K562 (cell line): ENCODE data around the gene ATP2B1.

Experiments used
- CEBPB ChIP-seq: fragments of 450-650 bp; IDR thresholded peaks from 2 replicates; pipeline ENCODE4 v1.6.1; 2016; ENCODE audit warnings: missing genetic modification characterization, missing compliant biosample characterization
- CHCHD3 ChIP-seq: fragments of 250-450 bp; sonication (Bioruptor Pico); IDR thresholded peaks from 2 replicates; pipeline ENCODE4 v2.1.2; 2022; ENCODE audit warnings: mild to moderate bottlenecking
- POLR2A ChIP-seq: fragments of 450-650 bp; conservative IDR thresholded peaks from 2 replicates; pipeline ENCODE4 v1.6.1; 2016
- POLR2AphosphoS5 ChIP-seq: IDR thresholded peaks from 2 replicates; pipeline ENCODE4 v1.6.1; 2011; ENCODE audit warnings: mild to moderate bottlenecking, low read depth, low read length, moderate library complexity; ENCODE audit not compliant: control insufficient read depth, insufficient read depth
- ZNF41 ChIP-seq: fragments of 250-450 bp; sonication (Bioruptor Pico); conservative IDR thresholded peaks from 2 replicates; pipeline ENCODE4 v1.4.0; 2020; ENCODE audit warnings: mild to moderate bottlenecking
- TF ChIP-seq, protein P1 (sequence below): sonication (generic); formaldehyde crosslinking; IDR thresholded peaks from 2 replicates; pipeline ENCODE4 v1.8.1; 2022; ENCODE audit warnings: missing genetic modification reagents
- TF ChIP-seq, protein P2 (sequence below): fragments of 250-450 bp; sonication (Bioruptor Pico); IDR thresholded peaks from 2 replicates; pipeline ENCODE4 v1.5.0; 2021; ENCODE audit warnings: mild to moderate bottlenecking, moderate library complexity

GRCh38 chr12:89756585-89757398 is 48.2 kb upstream of the ATP2B1 start:
- TF ChIP-seq, protein P1, sequence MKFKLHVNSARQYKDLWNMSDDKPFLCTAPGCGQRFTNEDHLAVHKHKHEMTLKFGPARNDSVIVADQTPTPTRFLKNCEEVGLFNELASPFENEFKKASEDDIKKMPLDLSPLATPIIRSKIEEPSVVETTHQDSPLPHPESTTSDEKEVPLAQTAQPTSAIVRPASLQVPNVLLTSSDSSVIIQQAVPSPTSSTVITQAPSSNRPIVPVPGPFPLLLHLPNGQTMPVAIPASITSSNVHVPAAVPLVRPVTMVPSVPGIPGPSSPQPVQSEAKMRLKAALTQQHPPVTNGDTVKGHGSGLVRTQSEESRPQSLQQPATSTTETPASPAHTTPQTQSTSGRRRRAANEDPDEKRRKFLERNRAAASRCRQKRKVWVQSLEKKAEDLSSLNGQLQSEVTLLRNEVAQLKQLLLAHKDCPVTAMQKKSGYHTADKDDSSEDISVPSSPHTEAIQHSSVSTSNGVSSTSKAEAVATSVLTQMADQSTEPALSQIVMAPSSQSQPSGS (CRISPR knock-in tag): peak; percentile 76; the same call in 1 of the 2 replicates
- TF ChIP-seq ZNF41 (CRISPR knock-in tag) (no peak; the same call in 1 of the 2 replicates), CHCHD3 (CRISPR knock-in tag) (no peak), POLR2A (no peak), CEBPB (peak; percentile 99), POLR2AphosphoS5 (no peak)
- TF ChIP-seq, protein P2, sequence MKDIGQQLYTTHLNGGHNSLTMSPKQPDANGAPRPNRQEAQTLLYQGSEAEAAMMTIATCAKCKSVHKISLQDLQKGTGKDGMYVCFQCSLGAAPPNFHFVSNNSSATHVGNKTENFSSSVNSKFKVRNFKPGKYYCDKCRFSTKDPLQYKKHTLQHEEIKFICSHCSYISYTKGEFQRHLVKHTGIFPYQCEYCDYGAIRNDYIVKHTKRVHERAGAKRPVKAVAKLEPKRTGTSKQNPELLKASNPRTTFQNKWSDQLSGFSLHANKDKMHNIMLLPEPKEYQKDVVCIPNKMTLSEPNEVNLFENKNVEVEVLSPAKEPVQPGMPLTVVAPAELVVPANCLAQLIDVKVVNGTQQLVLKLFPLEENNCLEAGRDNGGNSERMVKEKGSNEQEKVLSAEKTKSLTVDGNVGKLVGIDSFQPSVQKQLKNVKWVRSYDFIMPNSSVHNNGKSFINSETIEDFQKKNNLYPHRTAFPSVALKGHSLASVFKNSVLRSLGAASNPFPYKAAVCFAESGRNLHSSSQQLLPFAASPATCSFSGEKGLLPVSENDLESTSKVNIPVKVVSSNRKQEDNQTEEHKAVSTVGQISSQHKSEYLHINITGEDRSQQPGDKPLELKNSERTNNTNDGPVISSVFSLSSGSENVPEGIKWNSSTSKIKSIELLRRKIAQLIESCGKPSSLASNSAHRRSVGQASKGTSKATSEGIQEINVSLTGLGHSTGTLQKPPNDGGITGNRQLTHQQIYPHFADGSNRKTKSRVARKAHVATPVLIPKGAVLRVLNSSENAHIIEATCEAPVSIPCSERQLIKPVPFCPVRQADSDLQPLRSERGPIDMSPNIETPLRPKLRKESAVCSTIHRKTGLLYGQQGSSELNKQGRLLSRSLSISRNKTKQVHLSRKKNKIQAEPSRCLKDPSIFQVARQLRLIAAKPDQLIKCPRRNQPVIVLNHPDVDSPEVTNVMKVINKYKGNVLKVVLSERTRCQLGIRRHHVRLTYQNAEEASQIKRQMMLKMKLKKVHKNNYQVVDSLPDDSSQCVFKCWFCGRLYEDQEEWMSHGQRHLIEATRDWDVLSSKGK: no peak
